CD4-positive, CD25-positive, alpha-beta regulatory T cell (primary cell): ENCODE measurements around the gene ADH1B. TPM values are rescaled to one million over a fixed set of nuclear protein-coding genes. Genes with fewer than 3 reads are reported as not detected.
"Not testable (repeated sequence)": the region's sequence is repeated elsewhere in the genome, so short reads cannot be mapped to it uniquely, and the experiment has no call there.

Source experiments
- ATAC-seq, 2 donors: fragments of 150-1000 bp; cut with Tn5 transposase; one replicate each; pipeline ENCODE4 v1.10.0; 2021; ENCODE audit warnings: low read depth in 2 of 2, moderate number of reproducible peaks in 2 of 2, moderate library complexity in 1 of 2
- DNase-seq, 3 donors: peaks; one replicate each; pipeline versions ENCODE4 v3.0.0 to v3.0.0-alpha.2; 2012 to 2022; ENCODE audit warnings: mixed read lengths in 1 of 3
- H3K27ac ChIP-seq: one replicate; pipeline ENCODE4 v1.7.0; 2013; ENCODE audit warnings: mild to moderate bottlenecking, low read length; ENCODE audit not compliant: insufficient read depth, poor library complexity, severe bottlenecking
- H3K27me3 ChIP-seq: one replicate; pipeline ENCODE4 v1.7.0; 2013; ENCODE audit warnings: low read length; ENCODE audit not compliant: control insufficient read depth, insufficient read depth
- H3K36me3 ChIP-seq: one replicate; pipeline ENCODE4 v1.7.0; 2013; ENCODE audit warnings: mild to moderate bottlenecking, low read length, moderate library complexity; ENCODE audit not compliant: control insufficient read depth, insufficient read depth
- H3K4me1 ChIP-seq: 2 replicates; pipeline ENCODE4 v1.7.0; 2013; ENCODE audit warnings: mild to moderate bottlenecking, low read length; ENCODE audit not compliant: insufficient read depth, control insufficient read depth, poor library complexity, severe bottlenecking
- H3K4me3 ChIP-seq: one replicate; pipeline ENCODE4 v1.7.0; 2013; ENCODE audit warnings: low read depth, mild to moderate bottlenecking, low read length, moderate library complexity
- H3K9me3 ChIP-seq, 2 experiments: 1 replicate in 1 of 2; 2 replicates in 1 of 2; pipeline ENCODE4 v1.7.0; 2013; ENCODE audit warnings: low read length in 2 of 2, mild to moderate bottlenecking in 1 of 2, moderate library complexity in 1 of 2; ENCODE audit not compliant: control insufficient read depth in 2 of 2
- H3K27ac Mint-ChIP-seq, 3 donors: one replicate each; pipeline ENCODE4 v1.8.0; 2020 to 2022; ENCODE audit warnings: mild to moderate bottlenecking in 3 of 3, mixed read lengths in 3 of 3, moderate library complexity in 2 of 3
- H3K27me3 Mint-ChIP-seq: one replicate; pipeline ENCODE4 v1.8.0; 2022; ENCODE audit warnings: mild to moderate bottlenecking, mixed read lengths
- H3K36me3 Mint-ChIP-seq: one replicate; pipeline ENCODE4 v1.8.0; 2020; ENCODE audit warnings: mixed read lengths
- H3K4me1 Mint-ChIP-seq, 4 donors: one replicate each; pipeline ENCODE4 v1.8.0; 2020 to 2022; ENCODE audit warnings: mixed read lengths in 4 of 4, mild to moderate bottlenecking in 1 of 4
- H3K4me3 Mint-ChIP-seq, 4 donors: one replicate each; pipeline ENCODE4 v1.8.0; 2020 to 2022; ENCODE audit warnings: mild to moderate bottlenecking in 4 of 4, mixed read lengths in 4 of 4, moderate library complexity in 3 of 4
- H3K9me3 Mint-ChIP-seq, 7 donors: one replicate each; pipeline ENCODE4 v1.8.0; 2020 to 2022; ENCODE audit warnings: mixed read lengths in 7 of 7, mild to moderate bottlenecking in 3 of 7, moderate library complexity in 2 of 7
- polyA plus RNA-seq, 4 donors: library from polyadenylated mRNA; unstranded; fragments of 300-500 nt; fragmentation: Illumina TruSeq; gene quantifications; one replicate each; pipeline ENCODE4 v1.2.3, GENCODE V29; 2021
- total RNA-seq: library from RNA; stranded (reverse); gene quantifications from one replicate; pipeline ENCODE4 v1.2.3, GENCODE V29; 2022

Gene ADH1B
- total and polyA plus RNA-seq, 5 donors from 2014 or later, result not detected

- not testable (repeated sequence) for H3K27ac ChIP-seq, H3K9me3 Mint-ChIP-seq, H3K27ac Mint-ChIP-seq, H3K4me1 Mint-ChIP-seq, H3K27me3 ChIP-seq, H3K27me3 Mint-ChIP-seq, H3K9me3 ChIP-seq, H3K36me3 ChIP-seq, H3K4me3 ChIP-seq, H3K36me3 Mint-ChIP-seq, DNase-seq, H3K4me3 Mint-ChIP-seq, ATAC-seq, H3K4me1 ChIP-seq
Observed at GRCh38 chr4:99317811-99318210, 3.4 kb downstream of the ADH1B start.

GRCh38 chr4:99317354-99317753 is 3.8 kb downstream of the ADH1B start:
- no peaks in the 10 kb centered on the region for H3K27me3 Mint-ChIP-seq
- no peaks in the 10 kb centered on the region for H3K36me3 Mint-ChIP-seq
- H3K36me3 ChIP-seq, result no peaks in the 10 kb centered on the region
- no peaks in the 10 kb centered on the region for H3K9me3 ChIP-seq
- peaks cover 0 to 1% (median 0%) of the 10 kb centered on the region in 7 donors for H3K9me3 Mint-ChIP-seq
- no peak for ATAC-seq
- no peak overlapping the region for H3K4me3 Mint-ChIP-seq
- no peaks in the 10 kb centered on the region for H3K27me3 ChIP-seq
- H3K27ac ChIP-seq, result no peak overlapping the region
- DNase-seq, result no peak
- H3K4me1 ChIP-seq, result no peaks in the 10 kb centered on the region
- H3K27ac Mint-ChIP-seq, result no peak overlapping the region
- H3K4me1 Mint-ChIP-seq, result no peaks in the 10 kb centered on the region
- H3K4me3 ChIP-seq, result no peak overlapping the region

DNA sequence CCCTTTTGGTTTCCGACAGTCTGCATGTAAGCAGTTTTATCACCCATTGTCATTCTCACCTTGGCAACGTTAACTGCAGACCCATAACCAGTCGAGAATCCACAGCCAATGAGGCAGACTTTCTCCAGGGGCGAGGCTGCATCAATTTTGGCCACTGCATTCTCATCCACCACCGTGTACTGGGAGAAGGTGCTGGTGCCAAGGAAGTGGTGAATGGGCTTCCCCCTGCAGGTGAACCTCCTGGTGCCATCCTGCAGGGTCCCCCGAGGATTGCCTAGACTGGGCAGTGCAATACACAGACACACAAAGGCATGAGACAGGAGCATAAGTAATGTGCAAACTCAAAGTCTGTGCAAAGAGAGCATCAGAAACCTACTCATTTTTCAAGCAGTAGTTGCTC is 5.4 kb downstream of the ADH1B start:
- no peaks in the 10 kb centered on the region for H3K36me3 ChIP-seq
- Mint-ChIP-seq H3K36me3 (no peaks in the 10 kb centered on the region), H3K27ac (no peak overlapping the region), H3K27me3 (no peaks in the 10 kb centered on the region), H3K4me1 (no peaks in the 10 kb centered on the region), H3K9me3 (peaks cover 0 to 1% (median 0%) of the 10 kb centered on the region in 7 donors), H3K4me3 (no peak overlapping the region)
- no peak for DNase-seq
- no peak overlapping the region for H3K27ac ChIP-seq
- no peaks in the 10 kb centered on the region for H3K9me3 ChIP-seq
- ATAC-seq, result no peak
- H3K27me3 ChIP-seq, result no peaks in the 10 kb centered on the region
- H3K4me3 ChIP-seq, result no peak overlapping the region
- H3K4me1 ChIP-seq, result no peaks in the 10 kb centered on the region

DNA sequence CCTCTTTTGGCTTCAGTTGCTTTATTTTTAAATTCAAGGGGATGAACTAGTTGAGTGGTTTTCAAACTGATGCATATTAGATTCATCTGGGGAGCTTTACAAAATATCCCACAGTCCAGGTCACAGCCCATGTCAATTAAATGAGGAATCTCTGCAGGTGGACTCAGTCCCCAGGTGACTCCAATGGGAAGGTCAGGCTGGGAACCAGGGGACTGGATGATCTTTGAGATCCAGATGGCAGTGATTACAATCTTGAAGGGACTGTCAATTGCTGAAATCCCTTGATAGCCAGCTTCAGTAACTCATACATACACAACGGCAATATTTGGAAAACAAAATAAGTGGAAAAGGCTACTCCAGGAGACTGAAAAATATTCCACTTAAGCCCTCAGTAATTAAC is 7.0 kb downstream of the ADH1B start:
- no peak overlapping the region for H3K4me3 Mint-ChIP-seq

DNA sequence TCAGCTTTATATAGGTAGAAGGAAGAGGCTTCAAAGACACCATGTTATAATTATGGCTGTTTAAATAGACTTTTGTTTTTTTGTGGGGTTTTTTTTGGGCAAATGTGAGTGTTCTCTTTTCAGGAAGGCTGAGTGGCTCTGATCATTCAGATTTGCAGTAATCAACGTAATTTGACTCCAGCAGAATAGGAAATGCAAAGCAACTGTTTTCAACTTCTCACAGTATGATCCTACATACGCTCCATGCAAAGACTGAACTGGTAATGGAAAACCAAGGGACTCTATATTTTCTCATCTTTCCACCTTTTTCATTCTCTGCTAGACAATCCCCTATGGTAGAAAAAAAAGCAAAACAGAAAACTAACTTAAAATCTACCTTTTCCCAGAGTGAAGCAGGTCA is 10.8 kb downstream of the ADH1B start:
- H3K4me1 Mint-ChIP-seq, result no peaks in the 10 kb centered on the region

More for the DNA sequence above, 7.0 kb downstream of the ADH1B start:
- H3K9me3 ChIP-seq, result no peaks in the 10 kb centered on the region
- H3K27ac Mint-ChIP-seq, result no peak overlapping the region
- no peaks in the 10 kb centered on the region for H3K27me3 Mint-ChIP-seq
- no peaks in the 10 kb centered on the region for H3K27me3 ChIP-seq
- no peaks in the 10 kb centered on the region for H3K4me1 Mint-ChIP-seq
- ATAC-seq (no peak), DNase-seq (no peak)
- no peak overlapping the region for H3K4me3 ChIP-seq
- H3K4me1 ChIP-seq, result no peaks in the 10 kb centered on the region
- no peaks in the 10 kb centered on the region for H3K36me3 ChIP-seq
- H3K36me3 Mint-ChIP-seq, result no peaks in the 10 kb centered on the region
- no peak overlapping the region for H3K27ac ChIP-seq
- H3K9me3 Mint-ChIP-seq, result peaks cover 0 to 1% (median 0%) of the 10 kb centered on the region in 7 donors

DNA sequence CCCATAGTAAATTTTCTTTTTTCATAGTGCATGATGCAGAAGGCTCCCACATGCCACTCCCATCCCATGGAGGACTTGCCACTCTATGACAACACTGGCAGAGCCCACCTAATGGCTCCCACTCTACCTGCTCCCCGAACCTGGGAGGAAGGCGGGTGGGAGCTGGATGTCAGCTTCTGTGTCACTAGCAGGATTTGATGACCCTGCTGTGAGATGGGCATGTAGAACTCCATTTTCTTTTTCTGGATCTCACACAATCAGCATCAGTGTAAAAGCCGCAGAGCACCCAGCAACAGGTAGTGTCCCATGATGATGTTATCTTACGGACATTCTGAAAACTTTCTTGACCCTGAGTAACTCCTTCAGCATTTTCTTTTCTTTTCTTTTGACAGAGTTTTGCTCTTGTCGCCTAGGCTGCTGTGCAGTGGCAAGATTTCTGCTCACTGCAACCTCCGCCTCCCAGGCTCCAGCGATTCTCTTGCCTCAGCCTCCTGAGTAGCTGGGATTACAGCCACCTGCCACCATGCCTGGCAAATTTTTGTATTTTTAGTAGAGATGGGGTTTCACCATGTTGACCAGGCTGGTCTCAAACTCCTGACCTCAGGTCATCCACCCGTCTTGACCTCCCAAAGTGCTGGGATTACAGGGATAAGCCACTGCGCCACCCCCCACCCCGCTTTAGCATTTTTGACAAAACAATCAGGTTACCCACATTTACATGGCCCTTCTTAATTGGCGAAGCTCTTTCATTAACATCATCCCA is 15.4 kb downstream of the ADH1B start:
- DNase-seq (no peak), ATAC-seq (no peak)
- Histone ChIP-seq H3K27me3 (no peaks in the 10 kb centered on the region), H3K36me3 (no peaks in the 10 kb centered on the region), H3K9me3 (no peaks in the 10 kb centered on the region), H3K27ac (no peak overlapping the region), H3K4me3 (no peak overlapping the region), H3K4me1 (no peaks in the 10 kb centered on the region)
- Mint-ChIP-seq H3K27me3 (no peaks in the 10 kb centered on the region), H3K9me3 (peaks cover 0 to 5% (median 0%) of the 10 kb centered on the region in 7 donors), H3K36me3 (no peaks in the 10 kb centered on the region), H3K4me1 (no peaks in the 10 kb centered on the region), H3K4me3 (no peak overlapping the region), H3K27ac (no peak overlapping the region)

More for the DNA sequence above, 10.8 kb downstream of the ADH1B start:
- Mint-ChIP-seq H3K36me3 (no peaks in the 10 kb centered on the region), H3K4me3 (no peak overlapping the region), H3K9me3 (no peaks in the 10 kb centered on the region), H3K27ac (no peak overlapping the region), H3K27me3 (no peaks in the 10 kb centered on the region)
- H3K4me3 ChIP-seq, result no peak overlapping the region
- no peaks in the 10 kb centered on the region for H3K36me3 ChIP-seq
- H3K27me3 ChIP-seq, result no peaks in the 10 kb centered on the region
- no peaks in the 10 kb centered on the region for H3K9me3 ChIP-seq
- ATAC-seq (no peak), DNase-seq (no peak)
- no peak overlapping the region for H3K27ac ChIP-seq
- no peaks in the 10 kb centered on the region for H3K4me1 ChIP-seq

- no peaks in the 10 kb centered on the region for H3K36me3 Mint-ChIP-seq
- H3K27ac ChIP-seq, result no peak overlapping the region
- no peaks in the 10 kb centered on the region for H3K27me3 ChIP-seq
- DNase-seq (no peak), ATAC-seq (no peak)
- H3K4me3 Mint-ChIP-seq, result no peak overlapping the region
- H3K4me1 Mint-ChIP-seq, result no peaks in the 10 kb centered on the region
- no peak overlapping the region for H3K27ac Mint-ChIP-seq
- peaks cover 0 to 23% (median 4%) of the 10 kb centered on the region in 7 donors for H3K9me3 Mint-ChIP-seq
- H3K4me1 ChIP-seq, result no peaks in the 10 kb centered on the region
- no peak overlapping the region for H3K4me3 ChIP-seq
- H3K27me3 Mint-ChIP-seq, result no peaks in the 10 kb centered on the region
- H3K9me3 ChIP-seq, result no peaks in the 10 kb centered on the region
- H3K36me3 ChIP-seq, result no peaks in the 10 kb centered on the region
Observed at GRCh38 chr4:99301376-99302164, 19.6 kb downstream of the ADH1B start.
